ENCODE measurements around the gene ABHD15. TPM values are rescaled to one million over a fixed set of nuclear protein-coding genes. Genes with fewer than 3 reads are reported as not detected.

The ABHD15 gene
- total RNA-seq, 1 donor from 2014 or later, result 14.3 TPM

- Histone ChIP-seq H3K27me3 (ENCODE audit: low read depth) (peaks cover 11% of the 10 kb centered on the region), H3K27ac (no peak overlapping the region), H3K36me3 (no peaks in the 10 kb centered on the region), H3K9me3 (no peaks in the 10 kb centered on the region), H3K4me1 (peaks cover 55% of the 10 kb centered on the region), H3K4me3 (peak overlapping the region; percentile 47)
- DNase-seq, result peak; percentile 95
- intact Hi-C loops (cut with DNase I), result no loop called here
- peak; percentile 69 to 82 for ATAC-seq
- peak; percentile 93 for TF ChIP-seq CTCF (IDR thresholded peaks at IDR 0.05)
Measured at GRCh38 chr17:29613352-29613837, 46.6 kb upstream of the ABHD15 start.

DNA sequence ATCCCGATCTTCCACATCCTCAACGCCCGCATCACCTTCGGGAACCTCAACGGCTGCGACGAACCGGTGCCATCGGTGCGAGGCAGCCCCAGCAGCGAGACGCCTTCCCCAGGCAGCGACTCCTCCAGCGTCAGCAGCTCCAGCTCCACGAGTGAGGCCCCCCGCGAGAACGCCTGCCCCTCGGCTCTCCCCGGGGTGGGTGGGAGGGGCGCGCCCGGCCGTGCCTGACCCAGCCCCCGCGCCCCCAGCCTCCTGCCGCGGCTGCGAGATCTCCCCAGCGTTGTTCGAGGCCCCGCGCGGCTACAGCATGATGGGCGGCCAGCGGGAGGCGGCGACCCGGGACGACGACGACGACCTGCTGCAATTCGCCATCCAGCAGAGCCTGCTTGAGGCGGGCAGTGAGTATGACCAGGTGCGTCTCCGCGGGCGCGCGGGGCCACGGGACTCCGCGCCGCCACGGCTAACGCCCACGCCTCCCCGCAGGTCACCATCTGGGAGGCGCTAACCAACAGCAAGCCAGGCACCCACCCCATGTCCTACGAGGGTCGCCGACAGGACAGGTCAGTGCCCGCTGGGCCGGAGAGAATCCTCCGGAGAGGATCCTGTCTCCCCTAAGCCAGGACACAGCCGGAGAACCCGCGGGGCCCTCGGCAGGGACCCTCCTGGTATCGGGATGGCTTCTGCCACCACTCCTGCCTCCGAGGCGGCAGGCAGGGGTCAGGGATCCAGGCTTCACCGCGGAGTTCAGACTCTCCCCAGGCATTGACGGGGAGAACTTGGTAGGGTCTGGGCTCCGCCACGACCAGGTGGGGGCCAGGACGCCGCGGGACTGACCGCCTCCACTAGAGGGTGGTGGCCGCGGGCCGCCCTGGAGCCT, 45.8 kb upstream of the ABHD15 start:
- peaks cover 47% of the 10 kb centered on the region for H3K4me1 ChIP-seq
- H3K4me3 ChIP-seq, result peak overlapping the region; percentile 47
- peaks cover 11% of the 10 kb centered on the region for H3K27me3 ChIP-seq (ENCODE audit: low read depth)
- no peaks in the 10 kb centered on the region for H3K36me3 ChIP-seq
- H3K27ac ChIP-seq, result no peak overlapping the region
- intact Hi-C loops (cut with DNase I), result no loop called here
- TF ChIP-seq CTCF (IDR thresholded peaks at IDR 0.05), result no peak
- ATAC-seq, result peak in 1 of 2 donors; percentile 0
- no peak for DNase-seq
- no peaks in the 10 kb centered on the region for H3K9me3 ChIP-seq

GRCh38 chr17:29612094-29612403, 45.2 kb upstream of the ABHD15 start:
- DNase-seq, result no peak
- H3K36me3 ChIP-seq, result no peaks in the 10 kb centered on the region
- H3K4me3 ChIP-seq, result no peak overlapping the region
- intact Hi-C loops (cut with DNase I), result no loop called here
- H3K27me3 ChIP-seq (ENCODE audit: low read depth), result peaks cover 11% of the 10 kb centered on the region
- TF ChIP-seq CTCF (IDR thresholded peaks at IDR 0.05), result no peak
- H3K27ac ChIP-seq, result no peak overlapping the region
- peaks cover 41% of the 10 kb centered on the region for H3K4me1 ChIP-seq
- no peak for ATAC-seq
- no peaks in the 10 kb centered on the region for H3K9me3 ChIP-seq

GRCh38 chr17:29611351-29612093, 44.7 kb upstream of the ABHD15 start:
- H3K36me3 ChIP-seq, result no peaks in the 10 kb centered on the region
- no peaks in the 10 kb centered on the region for H3K9me3 ChIP-seq
- no peak for TF ChIP-seq CTCF (IDR thresholded peaks at IDR 0.05)
- peaks cover 36% of the 10 kb centered on the region for H3K4me1 ChIP-seq
- no peak overlapping the region for H3K4me3 ChIP-seq
- DNase-seq, result no peak
- H3K27me3 ChIP-seq (ENCODE audit: low read depth), result peaks cover 6% of the 10 kb centered on the region
- H3K27ac ChIP-seq, result no peak overlapping the region
- intact Hi-C loops (cut with DNase I), result no loop called here
- no peak for ATAC-seq

DNA sequence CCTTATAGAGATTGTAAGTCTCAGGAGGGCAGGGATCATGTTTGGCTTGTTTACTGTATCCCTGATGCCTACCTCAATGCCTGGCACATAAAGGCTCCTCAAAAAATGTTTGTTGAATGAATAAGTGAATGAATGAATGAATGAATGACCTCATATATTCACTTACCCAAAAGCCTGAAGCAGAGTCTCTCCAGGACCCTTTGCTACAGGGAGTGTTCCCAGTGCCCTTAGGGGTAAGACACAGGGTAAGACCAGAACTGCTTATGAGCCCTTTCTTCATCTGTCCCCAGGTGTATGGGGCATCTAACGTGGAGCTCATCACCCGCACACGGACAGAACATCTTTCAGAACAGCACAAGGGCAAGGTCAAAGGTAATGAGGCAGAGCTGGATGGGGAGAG, 43.6 kb upstream of the ABHD15 start:
- intact Hi-C loops (cut with DNase I), result no loop called here
- DNase-seq (no peak), ATAC-seq (no peak)
- H3K9me3 ChIP-seq, result no peaks in the 10 kb centered on the region
- no peak overlapping the region for H3K27ac ChIP-seq
- no peaks in the 10 kb centered on the region for H3K36me3 ChIP-seq
- no peak overlapping the region for H3K4me3 ChIP-seq
- no peak for TF ChIP-seq CTCF (IDR thresholded peaks at IDR 0.05)
- peaks cover 27% of the 10 kb centered on the region for H3K4me1 ChIP-seq
- no peaks in the 10 kb centered on the region for H3K27me3 ChIP-seq (ENCODE audit: low read depth)

All from lower lobe of right lung (tissue), 2 donors.